HCT116 (cell line): Measurements from ENCODE around the gene PPP1R1B. TPM values are rescaled to one million over a fixed set of nuclear protein-coding genes. Genes with fewer than 3 reads are reported as not detected.

ENCODE experiments used
- ATAC-seq: fragments of 200-7000 bp; cut with Tn5 transposase; 2 replicates; pipeline ENCODE4 v1.9.1; 2020; ENCODE audit warnings: mild to moderate bottlenecking, moderate library complexity
- BruUV-seq: library from RNA; stranded (reverse); fragments of 400-500 nt; replicated peaks from 2 replicates; lab custom pipeline; 2021; lab: Mats Ljungman, UMichigan
- CTCF ChIA-PET: fragments of 300-600 bp; sonication (Branson Sonifier 250); formaldehyde crosslinking; loops from one replicate; lab custom pipeline; 2021; ENCODE audit warnings: antibody characterized with exemption; lab: Charles Lee
- POLR2A ChIA-PET: fragments of 300-600, 350-600 bp; sonication (Branson Sonifier 250); formaldehyde crosslinking; loops from one replicate; lab custom pipeline; 2021; ENCODE audit warnings: antibody characterized with exemption; lab: Charles Lee
- RAD21 ChIA-PET, 2 experiments: fragments of 300-600 bp; sonication (Branson Sonifier 250); formaldehyde crosslinking; loops; one replicate each; lab custom pipeline; 2023; ENCODE audit warnings: low total read pairs in 2 of 2; ENCODE audit not compliant: uncharacterized antibody in 2 of 2, unreplicated experiment in 2 of 2, low non-redundant PET in 1 of 2; lab: Charles Lee
- DNase-seq: peaks from one replicate; pipeline ENCODE4 v3.0.0-alpha.2; 2010; ENCODE audit warnings: low read depth, low spot score
- H2AFZ ChIP-seq: fragments of 200-600 bp; shearing (Covaris generic), sonication (generic); 2 replicates; pipeline ENCODE4 v1.6.1; 2017; ENCODE audit warnings: low read depth, mixed run types, mixed read lengths, antibody characterized with exemption, low read length; ENCODE audit not compliant: poor library complexity, severe bottlenecking
- H3K27ac ChIP-seq: 2 replicates; pipeline ENCODE4 v1.5.1; 2012; ENCODE audit warnings: low read depth, low read length
- H3K27me3 ChIP-seq: fragments of 200-600 bp; sonication (generic); 2 replicates; pipeline ENCODE4 v1.6.1; 2016; ENCODE audit warnings: mixed run types, low read length, mixed read lengths; ENCODE audit not compliant: insufficient read depth
- H3K36me3 ChIP-seq, 2 experiments: fragments of 200-500 bp in 1 of 2; fragments of 200-600 bp in 1 of 2; sonication (Bioruptor generic) in 1 of 2; sonication (generic) in 1 of 2; 2 replicates each; pipeline versions ENCODE4 v1.5.1 to v1.6.1; 2014 to 2016; ENCODE audit warnings: low read length in 2 of 2, inconsistent platforms in 1 of 2, mixed read lengths in 1 of 2, mixed run types in 1 of 2; ENCODE audit not compliant: insufficient read depth in 2 of 2, control insufficient read depth in 1 of 2
- H3K4me1 ChIP-seq, 2 experiments: fragments of 200-600 bp in 1 of 2; sonication (generic) in 1 of 2; 2 replicates each; pipeline versions ENCODE4 v1.5.1 to v1.6.1; 2012 to 2017; ENCODE audit warnings: low read length in 2 of 2, inconsistent platforms in 1 of 2, mild to moderate bottlenecking in 1 of 2, mixed read lengths in 1 of 2, mixed run types in 1 of 2, moderate library complexity in 1 of 2; ENCODE audit not compliant: insufficient read depth in 2 of 2, control insufficient read depth in 1 of 2
- H3K4me2 ChIP-seq: fragments of 200-600 bp; sonication (generic); 2 replicates; pipeline ENCODE4 v1.6.1; 2017; ENCODE audit warnings: mixed run types, low read length, mixed read lengths
- H3K4me3 ChIP-seq, 2 experiments: fragments of 200-600 bp in 1 of 2; sonication (generic) in 1 of 2; replicated peaks in 1 of 2; 2 replicates each; pipeline ENCODE4 v1.5.1; 2011 to 2016; ENCODE audit warnings: low read length in 2 of 2, control low read depth in 1 of 2, low read depth in 1 of 2, mild to moderate bottlenecking in 1 of 2, mixed read lengths in 1 of 2, mixed run types in 1 of 2
- H3K79me2 ChIP-seq: fragments of 200-600 bp; sonication (generic); 2 replicates; pipeline ENCODE4 v1.6.1; 2017; ENCODE audit warnings: mild to moderate bottlenecking, mixed run types, low read length, moderate library complexity, mixed read lengths; ENCODE audit not compliant: insufficient read depth
- H3K9ac ChIP-seq: fragments of 200-600 bp; sonication (generic); 2 replicates; pipeline ENCODE4 v1.6.1; 2016; ENCODE audit warnings: low read length, mixed read lengths
- H3K9me2 ChIP-seq: fragments of 200-600 bp; sonication (generic), shearing (Covaris generic); 2 replicates; pipeline ENCODE4 v1.6.1; 2017; ENCODE audit warnings: mixed run types, mild to moderate bottlenecking, moderate library complexity; ENCODE audit not compliant: insufficient read depth
- H3K9me3 ChIP-seq, 2 experiments: fragments of 200-500 bp in 1 of 2; fragments of 200-600 bp in 1 of 2; sonication (Bioruptor generic) in 1 of 2; sonication (generic) in 1 of 2; 2 replicates each; pipeline ENCODE4 v1.6.1; 2014 to 2017; ENCODE audit warnings: low read length in 2 of 2, mixed read lengths in 2 of 2, inconsistent platforms in 1 of 2, low read depth in 1 of 2, mild to moderate bottlenecking in 1 of 2, mixed run types in 1 of 2, moderate library complexity in 1 of 2; ENCODE audit not compliant: control insufficient read depth in 1 of 2, insufficient read depth in 1 of 2
- H4K20me1 ChIP-seq: fragments of 200-600 bp; sonication (generic), shearing (Covaris generic); 2 replicates; pipeline ENCODE4 v1.6.1; 2017; ENCODE audit warnings: mixed run types, mild to moderate bottlenecking, moderate library complexity; ENCODE audit not compliant: insufficient read depth
- JUND ChIP-seq: IDR thresholded peaks from 2 replicates; pipeline ENCODE4 v1.6.1; 2012
- SP1 ChIP-seq: IDR thresholded peaks from 2 replicates; pipeline ENCODE4 v1.6.1; 2012; ENCODE audit warnings: low read depth
- intact Hi-C: fragments of 100-400 bp; cut with micrococcal nuclease; formaldehyde crosslinking; loops from 2 replicates; pipeline ENCODE4 v1.10.0; 2022
- total RNA-seq: library from RNA; stranded (reverse); gene quantifications from one replicate; pipeline ENCODE4 v1.2.1, GENCODE V29; 2021; ENCODE audit not compliant: unreplicated experiment
- TF ChIP-seq, protein P1 (sequence below): IDR thresholded peaks from 2 replicates; pipeline ENCODE4 v1.6.1; 2011; ENCODE audit warnings: mild to moderate bottlenecking, low read length, moderate library complexity; ENCODE audit not compliant: insufficient replicate concordance; ENCODE audit errors: extremely low read depth

Gene PPP1R1B
- total RNA-seq, 1 experiment from 2014 or later: 0.49 TPM

DNA sequence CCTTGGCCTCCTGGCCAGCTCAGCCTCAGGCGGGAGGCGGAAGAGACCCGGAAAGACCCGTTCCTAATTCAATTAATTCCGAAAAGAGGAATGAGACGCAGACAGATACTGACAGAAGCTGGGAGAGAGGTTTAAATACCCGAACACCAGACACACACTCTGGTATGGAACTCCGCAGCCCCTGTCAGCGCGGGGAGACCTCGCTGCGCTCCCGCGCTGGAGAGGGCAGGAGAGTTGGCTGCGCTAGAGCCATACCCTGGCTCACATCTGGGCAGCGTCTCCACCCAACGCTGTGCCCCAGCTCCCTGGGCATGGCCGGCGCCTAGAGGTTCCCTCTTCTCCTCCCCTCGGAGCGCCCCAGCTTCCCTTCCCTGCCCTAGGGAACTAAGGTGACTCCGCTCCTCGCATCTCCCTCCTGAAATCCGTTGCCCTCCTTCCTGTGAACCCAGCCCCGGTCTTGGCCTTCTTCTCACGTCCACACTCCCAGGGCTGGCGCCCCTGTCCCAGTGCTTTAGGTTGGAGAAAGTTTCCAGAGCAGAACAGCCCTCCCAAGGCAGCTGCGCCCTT is 27.0 kb upstream of the PPP1R1B start (continued):
- no peak for TF ChIP-seq JUND
- TF ChIP-seq, all 23 proteins: peak for 0

DNA sequence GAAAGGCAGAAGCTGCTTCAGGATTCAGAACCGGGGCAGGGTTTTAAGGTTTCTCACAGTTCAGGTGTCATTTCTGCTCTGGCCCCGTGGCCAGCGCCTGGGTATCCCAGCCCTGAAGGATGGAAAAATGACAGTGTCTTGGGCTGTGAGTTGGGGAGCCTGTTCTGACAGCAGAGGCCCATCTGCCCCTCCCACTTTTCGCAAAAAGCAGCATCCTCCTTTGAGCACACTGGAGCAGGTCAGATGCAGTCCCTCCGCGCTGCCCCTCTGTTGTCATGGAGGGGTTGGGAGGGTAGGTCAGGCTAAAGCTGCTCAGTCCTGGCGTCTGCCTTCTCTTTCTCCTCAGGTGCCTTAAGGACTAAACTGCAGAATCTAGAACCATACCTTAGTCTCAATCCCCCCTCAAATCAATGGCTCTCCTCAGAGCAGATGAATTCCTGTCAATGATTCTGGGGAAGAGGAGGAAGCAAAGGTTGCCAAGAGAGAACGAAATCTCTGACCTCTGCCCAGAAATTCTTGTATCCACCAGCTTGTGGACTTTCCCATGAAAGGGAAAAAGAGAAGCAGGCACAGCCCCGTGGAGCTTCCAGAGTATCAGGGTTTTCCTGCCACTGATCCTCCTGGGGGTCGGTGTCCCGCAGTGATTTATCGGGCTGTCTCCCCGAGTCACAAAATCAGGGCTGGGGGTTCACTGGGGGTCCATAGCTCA is 26.3 kb upstream of the PPP1R1B start:
- Histone ChIP-seq H3K4me2 (no peak overlapping the region), H4K20me1 (no peaks in the 10 kb centered on the region), H3K4me1 (no peaks in the 10 kb centered on the region), H3K27me3 (peaks cover 62% of the 10 kb centered on the region), H3K79me2 (no peaks in the 10 kb centered on the region)
- ATAC-seq: no peak
- BruUV-seq: no TSS peak
- TF ChIP-seq, protein P1, sequence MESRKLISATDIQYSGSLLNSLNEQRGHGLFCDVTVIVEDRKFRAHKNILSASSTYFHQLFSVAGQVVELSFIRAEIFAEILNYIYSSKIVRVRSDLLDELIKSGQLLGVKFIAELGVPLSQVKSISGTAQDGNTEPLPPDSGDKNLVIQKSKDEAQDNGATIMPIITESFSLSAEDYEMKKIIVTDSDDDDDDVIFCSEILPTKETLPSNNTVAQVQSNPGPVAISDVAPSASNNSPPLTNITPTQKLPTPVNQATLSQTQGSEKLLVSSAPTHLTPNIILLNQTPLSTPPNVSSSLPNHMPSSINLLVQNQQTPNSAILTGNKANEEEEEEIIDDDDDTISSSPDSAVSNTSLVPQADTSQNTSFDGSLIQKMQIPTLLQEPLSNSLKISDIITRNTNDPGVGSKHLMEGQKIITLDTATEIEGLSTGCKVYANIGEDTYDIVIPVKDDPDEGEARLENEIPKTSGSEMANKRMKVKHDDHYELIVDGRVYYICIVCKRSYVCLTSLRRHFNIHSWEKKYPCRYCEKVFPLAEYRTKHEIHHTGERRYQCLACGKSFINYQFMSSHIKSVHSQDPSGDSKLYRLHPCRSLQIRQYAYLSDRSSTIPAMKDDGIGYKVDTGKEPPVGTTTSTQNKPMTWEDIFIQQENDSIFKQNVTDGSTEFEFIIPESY: no peak
- no peak for TF ChIP-seq SP1
- TF ChIP-seq, all 23 proteins: peak for 0
- POLR2A ChIA-PET: no interaction called here
- Histone ChIP-seq H3K9ac (no peak overlapping the region), H3K27ac (no peak overlapping the region), H3K4me3 (no peak overlapping the region), H3K9me2 (no peaks in the 10 kb centered on the region), H3K9me3 (no peaks in the 10 kb centered on the region), H2AFZ (no peak overlapping the region), H3K36me3 (no peaks in the 10 kb centered on the region)
- DNase-seq: no peak
- intact Hi-C loops: no loop called here
- RAD21 ChIA-PET: no interaction called here
- CTCF ChIA-PET: interaction anchor here (1.3 kb wide), 1 partner anchor 21 kb away, joined by 5 read pairs; no protein-coding TSS in a partner anchor
